Loucy (cell line): ENCODE measurements around the gene IQCK.

Experiments used
- CTCF ChIP-seq: fragments of 200-600 bp; sonication (generic); conservative IDR thresholded peaks from 2 replicates; pipeline ENCODE4 v1.5.1; 2014; ENCODE audit warnings: mild to moderate bottlenecking, antibody characterized with exemption, low read length
- EZH2phosphoT487 ChIP-seq: fragments of 200-600 bp; IDR thresholded peaks from 2 replicates; pipeline ENCODE4 v1.6.1; 2018; ENCODE audit warnings: antibody characterized with exemption, mild to moderate bottlenecking, moderate library complexity, borderline replicate concordance

- TF ChIP-seq CTCF (no peak), EZH2phosphoT487 (no peak)
These were observed 172.8 kb downstream of the IQCK start for GRCh38 chr16:19890901-19891300.
